ENCODE results near the gene LUZP2.

DNA sequence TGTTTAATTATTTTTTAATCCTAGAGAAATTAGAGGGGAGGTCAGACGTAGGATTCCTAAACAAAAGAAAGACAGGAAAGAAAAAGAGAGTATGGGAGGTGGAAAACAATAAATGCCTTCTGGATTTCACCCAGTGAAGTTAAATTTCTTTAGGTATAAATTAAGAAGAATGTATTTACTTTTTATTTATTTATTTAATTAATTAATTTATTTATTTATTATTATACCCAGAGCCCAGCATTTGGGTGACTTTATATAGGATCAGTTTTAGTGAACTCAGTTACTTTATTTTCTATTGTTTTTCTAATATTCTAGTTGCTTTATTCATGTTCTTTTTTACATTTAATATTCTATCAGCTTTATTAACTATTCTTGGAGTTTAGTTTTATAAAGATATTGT lies 551.8 kb downstream of the LUZP2 start:
- TF ChIP-seq FOXM1 (IDR thresholded peaks at IDR 0.05; ENCODE audit: low read depth) (no peak), CTCF (IDR thresholded peaks at IDR 0.05) (no peak), TAF1 (IDR thresholded peaks at IDR 0.05; ENCODE audit: borderline replicate concordance, low read depth, low read length) (no peak), TCF12 (IDR thresholded peaks at IDR 0.05) (no peak), SMC3 (IDR thresholded peaks at IDR 0.05; ENCODE audit: low read depth, low read length) (no peak), FOSL2 (IDR thresholded peaks at IDR 0.05; ENCODE audit: borderline replicate concordance, low read depth) (no peak), EP300 (IDR thresholded peaks at IDR 0.05; ENCODE audit: borderline replicate concordance in 1 of 2, low read depth in 1 of 2, low read length in 1 of 2) (no peak)
- TF ChIP-seq, protein P1, sequence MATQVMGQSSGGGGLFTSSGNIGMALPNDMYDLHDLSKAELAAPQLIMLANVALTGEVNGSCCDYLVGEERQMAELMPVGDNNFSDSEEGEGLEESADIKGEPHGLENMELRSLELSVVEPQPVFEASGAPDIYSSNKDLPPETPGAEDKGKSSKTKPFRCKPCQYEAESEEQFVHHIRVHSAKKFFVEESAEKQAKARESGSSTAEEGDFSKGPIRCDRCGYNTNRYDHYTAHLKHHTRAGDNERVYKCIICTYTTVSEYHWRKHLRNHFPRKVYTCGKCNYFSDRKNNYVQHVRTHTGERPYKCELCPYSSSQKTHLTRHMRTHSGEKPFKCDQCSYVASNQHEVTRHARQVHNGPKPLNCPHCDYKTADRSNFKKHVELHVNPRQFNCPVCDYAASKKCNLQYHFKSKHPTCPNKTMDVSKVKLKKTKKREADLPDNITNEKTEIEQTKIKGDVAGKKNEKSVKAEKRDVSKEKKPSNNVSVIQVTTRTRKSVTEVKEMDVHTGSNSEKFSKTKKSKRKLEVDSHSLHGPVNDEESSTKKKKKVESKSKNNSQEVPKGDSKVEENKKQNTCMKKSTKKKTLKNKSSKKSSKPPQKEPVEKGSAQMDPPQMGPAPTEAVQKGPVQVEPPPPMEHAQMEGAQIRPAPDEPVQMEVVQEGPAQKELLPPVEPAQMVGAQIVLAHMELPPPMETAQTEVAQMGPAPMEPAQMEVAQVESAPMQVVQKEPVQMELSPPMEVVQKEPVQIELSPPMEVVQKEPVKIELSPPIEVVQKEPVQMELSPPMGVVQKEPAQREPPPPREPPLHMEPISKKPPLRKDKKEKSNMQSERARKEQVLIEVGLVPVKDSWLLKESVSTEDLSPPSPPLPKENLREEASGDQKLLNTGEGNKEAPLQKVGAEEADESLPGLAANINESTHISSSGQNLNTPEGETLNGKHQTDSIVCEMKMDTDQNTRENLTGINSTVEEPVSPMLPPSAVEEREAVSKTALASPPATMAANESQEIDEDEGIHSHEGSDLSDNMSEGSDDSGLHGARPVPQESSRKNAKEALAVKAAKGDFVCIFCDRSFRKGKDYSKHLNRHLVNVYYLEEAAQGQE (IDR thresholded peaks at IDR 0.05; ENCODE audit: low read depth, low read length) = no peak

Data from SK-N-SH (cell line).